IMR-90 (cell line): Measurements from ENCODE around the gene HLX. TPM values are rescaled to one million over a fixed set of nuclear protein-coding genes. Genes with fewer than 3 reads are reported as not detected.

ENCODE experiments used
- ATAC-seq: fragments of 200-7000 bp; cut with Tn5 transposase; 2 replicates; pipeline ENCODE4 v1.9.1; 2020; ENCODE audit warnings: low read depth, mild to moderate bottlenecking, moderate library complexity
- BruUV-seq: library from RNA; stranded (reverse); fragments of 400-500 nt; replicated peaks from 2 replicates; lab custom pipeline; 2021; lab: Mats Ljungman, UMichigan
- CTCF ChIA-PET: fragments of 300-600 bp; formaldehyde crosslinking; extraction: SDS; loops from one replicate; lab custom pipeline; 2021; ENCODE audit warnings: antibody characterized with exemption; lab: Yijun Ruan, JAX
- POLR2A ChIA-PET: fragments of 300-600 bp; sonication (Branson Sonifier 250); formaldehyde crosslinking; loops from one replicate; lab custom pipeline; 2022; ENCODE audit warnings: antibody characterized with exemption; ENCODE audit not compliant: unreplicated experiment; lab: Charles Lee
- DNase-seq: peaks from one replicate; pipeline ENCODE4 v3.0.0; 2013
- H2AFZ ChIP-seq: replicated peaks from 2 replicates; pipeline ENCODE3; 2013; ENCODE audit warnings: low read length, mild to moderate bottlenecking; ENCODE audit not compliant: poor library complexity
- H2AK5ac ChIP-seq: 2 replicates; pipeline ENCODE4 v1.6.1; 2013; ENCODE audit warnings: low read depth, low read length, inconsistent platforms
- H2AK9ac ChIP-seq: replicated peaks from 2 replicates; pipeline ENCODE3; 2013; ENCODE audit warnings: mild to moderate bottlenecking, low read depth, low read length, moderate library complexity; ENCODE audit not compliant: poor library complexity
- H2BK120ac ChIP-seq: 2 replicates; pipeline ENCODE4 v1.6.1; 2013; ENCODE audit warnings: low read depth, low read length, inconsistent platforms
- H2BK15ac ChIP-seq: 3 replicates; pipeline ENCODE4 v1.6.1; 2013; ENCODE audit warnings: low read depth, low read length, inconsistent platforms
- H2BK20ac ChIP-seq: 2 replicates; pipeline ENCODE4 v1.6.1; 2013; ENCODE audit warnings: low read depth, mild to moderate bottlenecking, inconsistent platforms, low read length, moderate library complexity
- H2BK5ac ChIP-seq: 2 replicates; pipeline ENCODE4 v1.6.1; 2013; ENCODE audit warnings: mild to moderate bottlenecking, low read depth, low read length, inconsistent platforms; ENCODE audit not compliant: poor library complexity, severe bottlenecking
- H3K14ac ChIP-seq: replicated peaks from 2 replicates; pipeline ENCODE4 v1.6.1; 2013; ENCODE audit warnings: low read depth, low read length, inconsistent platforms
- H3K18ac ChIP-seq: 2 replicates; pipeline ENCODE4 v1.6.1; 2013; ENCODE audit warnings: low read depth, low read length, control low read depth
- H3K23ac ChIP-seq: 2 replicates; pipeline ENCODE4 v1.6.1; 2013; ENCODE audit warnings: low read depth, low read length, inconsistent platforms
- H3K27ac ChIP-seq: 2 replicates; pipeline ENCODE4 v1.5.1; 2013; ENCODE audit warnings: mild to moderate bottlenecking, control low read depth, low read length; ENCODE audit not compliant: insufficient read depth
- H3K27me3 ChIP-seq: 2 replicates; pipeline ENCODE4 v1.6.1; 2013; ENCODE audit warnings: low read length; ENCODE audit not compliant: control insufficient read depth, insufficient read depth
- H3K36me3 ChIP-seq: 2 replicates; pipeline ENCODE4 v1.6.1; 2013; ENCODE audit warnings: low read length, mixed read lengths; ENCODE audit not compliant: control insufficient read depth, insufficient read depth
- H3K4ac ChIP-seq: 2 replicates; pipeline ENCODE4 v1.6.1; 2013; ENCODE audit warnings: low read depth, low read length, inconsistent platforms
- H3K4me1 ChIP-seq: 2 replicates; pipeline ENCODE4 v1.6.1; 2013; ENCODE audit warnings: low read length, mixed read lengths; ENCODE audit not compliant: control insufficient read depth, insufficient read depth
- H3K4me2 ChIP-seq: 2 replicates; pipeline ENCODE4 v1.6.1; 2013; ENCODE audit warnings: low read depth, mild to moderate bottlenecking, control low read depth, low read length, moderate library complexity
- H3K4me3 ChIP-seq: 2 replicates; pipeline ENCODE4 v1.5.1; 2013; ENCODE audit warnings: low read depth, mild to moderate bottlenecking, control low read depth, low read length, moderate library complexity; ENCODE audit not compliant: insufficient read depth
- H3K56ac ChIP-seq: 2 replicates; pipeline ENCODE4 v1.6.1; 2013; ENCODE audit warnings: low read length, inconsistent platforms; ENCODE audit not compliant: insufficient read depth; ENCODE audit errors: extremely low read depth
- H3K79me1 ChIP-seq, 2 experiments: 2 replicates each; pipeline ENCODE4 v1.6.1; 2013; ENCODE audit warnings: low read length in 2 of 2, inconsistent platforms in 1 of 2, low read depth in 1 of 2
- H3K9ac ChIP-seq: 2 replicates; pipeline ENCODE4 v1.6.1; 2013; ENCODE audit warnings: low read depth, low read length, control low read depth
- H3K9me1 ChIP-seq: 2 replicates; pipeline ENCODE4 v1.6.1; 2013; ENCODE audit warnings: low read length, inconsistent platforms; ENCODE audit not compliant: insufficient read depth
- H3K9me3 ChIP-seq: 2 replicates; pipeline ENCODE4 v1.6.1; 2013; ENCODE audit warnings: low read length; ENCODE audit not compliant: control insufficient read depth, insufficient read depth
- H4K20me1 ChIP-seq: 2 replicates; pipeline ENCODE4 v1.6.1; 2013; ENCODE audit warnings: low read length, inconsistent platforms; ENCODE audit not compliant: insufficient read depth
- H4K5ac ChIP-seq: 2 replicates; pipeline ENCODE4 v1.6.1; 2013; ENCODE audit warnings: mild to moderate bottlenecking, low read depth, low read length, control low read depth
- H4K8ac ChIP-seq, 2 experiments: 2 replicates each; pipeline ENCODE4 v1.6.1; 2013; ENCODE audit warnings: low read depth in 2 of 2, low read length in 2 of 2, control low read depth in 1 of 2, inconsistent platforms in 1 of 2
- H4K91ac ChIP-seq: 2 replicates; pipeline ENCODE4 v1.6.1; 2013; ENCODE audit warnings: low read depth, low read length, inconsistent platforms; ENCODE audit not compliant: insufficient read depth
- BHLHE40 ChIP-seq: fragments of 150-350 bp; IDR thresholded peaks from 2 replicates; pipeline ENCODE4 v1.6.1; 2016; ENCODE audit warnings: mild to moderate bottlenecking, low read depth, low read length
- CEBPB ChIP-seq: IDR thresholded peaks from 2 replicates; pipeline ENCODE4 v1.6.1; 2012; ENCODE audit warnings: low read depth, low read length, improper control_type of control experiment
- CHD1 ChIP-seq: IDR thresholded peaks from 2 replicates; pipeline ENCODE4 v1.6.1; 2012; ENCODE audit warnings: low read depth, low read length, improper control_type of control experiment
- CTCF ChIP-seq: conservative IDR thresholded peaks from 2 replicates; pipeline ENCODE4 v1.5.1; 2012; ENCODE audit warnings: mild to moderate bottlenecking, low read depth, low read length, improper control_type of control experiment
- ELK1 ChIP-seq: fragments of 150-350 bp; IDR thresholded peaks from 2 replicates; pipeline ENCODE4 v1.6.1; 2016; ENCODE audit warnings: low read depth, mild to moderate bottlenecking, low read length, moderate library complexity, borderline replicate concordance
- FOS ChIP-seq: fragments of 150-350 bp; IDR thresholded peaks from 2 replicates; pipeline ENCODE4 v1.6.1; 2016; ENCODE audit warnings: low read depth, low read length
- MAFK ChIP-seq: IDR thresholded peaks from 2 replicates; pipeline ENCODE4 v1.6.1; 2012; ENCODE audit warnings: low read depth, low read length, improper control_type of control experiment
- MAZ ChIP-seq: IDR thresholded peaks from 2 replicates; pipeline ENCODE4 v1.6.1; 2012; ENCODE audit warnings: low read depth, mild to moderate bottlenecking, low read length, improper control_type of control experiment, moderate library complexity, borderline replicate concordance
- MXI1 ChIP-seq: IDR thresholded peaks from 2 replicates; pipeline ENCODE4 v1.6.1; 2012; ENCODE audit warnings: low read depth, mild to moderate bottlenecking, low read length, moderate library complexity, borderline replicate concordance
- NFE2L2 ChIP-seq: fragments of 150-350 bp; IDR thresholded peaks from 2 replicates; pipeline ENCODE4 v1.6.1; 2016; ENCODE audit warnings: low read depth, mild to moderate bottlenecking, low read length
- POLR2A ChIP-seq: IDR thresholded peaks from 2 replicates; pipeline ENCODE4 v1.6.1; 2012; ENCODE audit warnings: mild to moderate bottlenecking, low read depth, low read length
- RAD21 ChIP-seq: IDR thresholded peaks from 2 replicates; pipeline ENCODE4 v1.6.1; 2012; ENCODE audit warnings: low read length, improper control_type of control experiment
- RFX5 ChIP-seq: IDR thresholded peaks from 2 replicates; pipeline ENCODE4 v1.8.0; 2012; ENCODE audit warnings: low read depth, mild to moderate bottlenecking, low read length, moderate library complexity
- USF2 ChIP-seq: fragments of 150-350 bp; IDR thresholded peaks from 2 replicates; pipeline ENCODE4 v1.6.1; 2017; ENCODE audit warnings: mild to moderate bottlenecking, antibody characterized with exemption, low read length, low read depth
- whole genome bisulfite sequencing, 2 experiments: methylation state at CpG; one replicate each; pipeline versions ENCODE4 v1.1.5 to v1.1.7; 2013; ENCODE audit warnings: missing lambda C conversion rate in 2 of 2; ENCODE audit not compliant: insufficient read length in 1 of 2; ENCODE audit errors: extremely low coverage in 2 of 2; 5-methylcytosine and 5-hydroxymethylcytosine counted together
- dilution Hi-C: fragments of 300-500 bp; cut with HindIII; formaldehyde crosslinking; loops from one replicate; pipeline ENCODE4 v1.14.3; 2018; ENCODE audit warnings: low sequenced_read_pairs; ENCODE audit not compliant: unreplicated experiment
- in situ Hi-C: fragments of 300-500 bp; cut with MboI; formaldehyde crosslinking; loops from 3 replicates; pipeline ENCODE4 v1.14.3; 2019; ENCODE audit warnings: low sequenced_read_pairs, inconsistent platforms, mixed read lengths
- intact Hi-C: fragments of 100-400 bp; cut with micrococcal nuclease; formaldehyde crosslinking; loops from 2 replicates; pipeline ENCODE4 v1.10.0; 2022
- polyA plus RNA-seq, 3 experiments: library from polyadenylated mRNA; depleted of rRNA; stranded (reverse); fragments of >200 nt; gene quantifications; 2 replicates each; pipeline ENCODE4 v1.2.3, GENCODE V29; 2012; ENCODE audit warnings: low replicate concordance in 1 of 3
- total RNA-seq: library from RNA; depleted of rRNA; stranded (reverse); fragments of >200 nt; gene quantifications from 2 replicates; pipeline ENCODE4 v1.2.3, GENCODE V29; 2012

The HLX gene
- total and polyA plus RNA-seq, 2 of the 4 experiments (the other 2 are of a cell fraction), result 4.3 to 6.1 TPM

- CTCF ChIA-PET, result no interaction called here
These were observed 35.7 kb upstream of the HLX start for GRCh38 chr1:220843481-220844011.

More at GRCh38 chr1:220843481-220844011, 35.7 kb upstream of the HLX start:
- H3K4ac ChIP-seq, result no peak overlapping the region
- H3K4me2 ChIP-seq, result no peak overlapping the region; the same call in 1 of the 2 replicates
- intact Hi-C loops, result no loop called here
- no peak overlapping the region for H2BK5ac ChIP-seq
- peaks cover 3% of the 10 kb centered on the region for H3K27me3 ChIP-seq
- no peaks in the 10 kb centered on the region for H3K9me1 ChIP-seq
- H2AK5ac ChIP-seq, result no peak overlapping the region
- no peak for TF ChIP-seq POLR2A
- no peak for TF ChIP-seq MAFK
- TF ChIP-seq RFX5, result no peak
- no peak for TF ChIP-seq NFE2L2
- no peak for TF ChIP-seq CTCF
- no peak for TF ChIP-seq BHLHE40
- no peak for TF ChIP-seq MXI1
- no peak for TF ChIP-seq RAD21
- no peak for TF ChIP-seq CHD1
- no peak for TF ChIP-seq MAZ
- no peak for TF ChIP-seq CEBPB
- TF ChIP-seq FOS, result no peak
- no peak for TF ChIP-seq USF2
- TF ChIP-seq ELK1, result no peak
- no peak overlapping the region for H3K9ac ChIP-seq
- H3K18ac ChIP-seq, result no peak overlapping the region; the same call in 1 of the 2 replicates
- no peak overlapping the region for H2AK9ac ChIP-seq
- no peak overlapping the region for H2BK15ac ChIP-seq
- no peak overlapping the region for H2AFZ ChIP-seq
- no peaks in the 10 kb centered on the region for H3K36me3 ChIP-seq
- no CpG with 5 or more reads among the region's 6 CpGs for WGBS, 2 experiments
- BruUV-seq, result no TSS peak
- no peak overlapping the region for H3K27ac ChIP-seq
- no peaks in the 10 kb centered on the region for H3K79me1 ChIP-seq
- H4K91ac ChIP-seq, result no peak overlapping the region
- ATAC-seq, result peak; percentile 40
- H2BK120ac ChIP-seq, result no peak overlapping the region
- no peak overlapping the region for H4K5ac ChIP-seq
- POLR2A ChIA-PET, result no interaction called here
- H3K14ac ChIP-seq, result no peak overlapping the region
- DNase-seq, result peak; percentile 55
- no peak overlapping the region for H4K8ac ChIP-seq
- H3K4me1 ChIP-seq, result peaks cover 6% of the 10 kb centered on the region; the same call in 1 of the 2 replicates
- H3K23ac ChIP-seq, result no peak overlapping the region
- dilution Hi-C loops, result no loop called here
- no peak overlapping the region for H3K4me3 ChIP-seq
- no peak overlapping the region for H2BK20ac ChIP-seq
- no peak overlapping the region for H3K56ac ChIP-seq
- in situ Hi-C loops, result no loop called here
- peaks cover 4% of the 10 kb centered on the region for H3K9me3 ChIP-seq
- no peaks in the 10 kb centered on the region for H4K20me1 ChIP-seq
